ENCODE measurements around the gene SNX14. TPM values are rescaled to one million over a fixed set of nuclear protein-coding genes. Genes with fewer than 3 reads are reported as not detected.
"Not testable (repeated sequence)": the region's sequence is repeated elsewhere in the genome, so short reads cannot be mapped to it uniquely, and the experiment has no call there.

SNX14 gene
- polyA plus RNA-seq, 1 of the 3 experiments (the other 2 are of a cell fraction) = 40.4 TPM

DNA sequence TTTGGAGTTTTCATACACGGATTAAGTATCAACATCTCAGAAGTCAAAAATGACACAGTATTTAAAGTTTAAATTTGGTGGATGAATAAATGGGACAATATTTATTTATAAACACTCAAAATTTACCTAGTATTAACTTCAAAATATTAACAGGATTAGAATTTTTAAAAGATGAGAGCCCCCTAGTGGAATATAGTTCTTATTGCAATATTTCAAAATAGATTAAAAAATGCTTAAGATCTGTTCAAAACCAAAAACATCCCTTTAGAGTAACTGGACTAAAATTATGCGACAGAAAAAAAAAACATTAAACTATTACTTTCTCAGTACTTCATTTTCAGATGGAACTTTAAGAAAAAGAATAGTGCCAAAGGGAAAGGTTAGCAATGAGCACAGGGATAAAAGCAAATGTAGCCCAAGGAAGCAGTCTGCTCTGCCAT lies 56.6 kb downstream of the SNX14 start:
- Histone ChIP-seq H3K27ac (ENCODE audit: low read depth in 2 of 2, low read length in 1 of 2) (peak overlapping the region in 1 of 2 experiments; percentile 20; a peak in 1 of 4 replicates), H3K27me3 (ENCODE audit: insufficient read depth) (no peaks in the 10 kb centered on the region), H3F3A (replicated peaks; ENCODE audit: insufficient read depth) (peaks cover 11% of the 10 kb centered on the region), H3K4me3 (ENCODE audit: low read depth in 2 of 2, low read length in 1 of 2) (no peak overlapping the region; a peak in 1 of 4 replicates), H3K4me1 (ENCODE audit: control insufficient read depth in 1 of 2, insufficient read depth in 2 of 2, low read depth in 1 of 2, low read length in 1 of 2) (no peaks in the 10 kb centered on the region), H2AFZ (ENCODE audit: low read depth) (no peak overlapping the region), H3K36me3 (replicated peaks in 1 of 2; ENCODE audit: control insufficient read depth in 1 of 2, insufficient read depth in 2 of 2, low read length in 1 of 2) (peaks cover 49 to 58% of the 10 kb centered on the region in 2 experiments), H3K9me3 (no peaks in the 10 kb centered on the region), H3K9ac (no peak overlapping the region), H4K20me1 (ENCODE audit: insufficient read depth) (no peaks in the 10 kb centered on the region), H3K79me2 (ENCODE audit: insufficient read depth) (peaks cover 7% of the 10 kb centered on the region; the same call in 1 of the 2 replicates), H3K4me2 (no peak overlapping the region), H3K9me2 (no peaks in the 10 kb centered on the region)
- 23% methylated on average over 2 of the region's 2 CpGs for WGBS (ENCODE audit: low lambda C conversion rate)
- CTCF ChIA-PET = interaction anchor here (0.5 to 3.0 kb wide), 42 partner anchors 9 to 1185 kb away, joined by 3 to 31 read pairs (median 4); partner anchors contain the start of genes NT5E and SNX14
- peak; percentile 18; the same call in 1 of the 2 replicates for TF ChIP-seq RAD21 (IDR thresholded peaks at IDR 0.05; ENCODE audit: low read length)
- TF ChIP-seq, protein P1, sequence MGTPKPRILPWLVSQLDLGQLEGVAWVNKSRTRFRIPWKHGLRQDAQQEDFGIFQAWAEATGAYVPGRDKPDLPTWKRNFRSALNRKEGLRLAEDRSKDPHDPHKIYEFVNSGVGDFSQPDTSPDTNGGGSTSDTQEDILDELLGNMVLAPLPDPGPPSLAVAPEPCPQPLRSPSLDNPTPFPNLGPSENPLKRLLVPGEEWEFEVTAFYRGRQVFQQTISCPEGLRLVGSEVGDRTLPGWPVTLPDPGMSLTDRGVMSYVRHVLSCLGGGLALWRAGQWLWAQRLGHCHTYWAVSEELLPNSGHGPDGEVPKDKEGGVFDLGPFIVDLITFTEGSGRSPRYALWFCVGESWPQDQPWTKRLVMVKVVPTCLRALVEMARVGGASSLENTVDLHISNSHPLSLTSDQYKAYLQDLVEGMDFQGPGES (IDR thresholded peaks at IDR 0.05; ENCODE audit: low read depth, low read length) = no peak
- TF ChIP-seq TCF12 (IDR thresholded peaks at IDR 0.05) = no peak
- TF ChIP-seq, protein P2, sequence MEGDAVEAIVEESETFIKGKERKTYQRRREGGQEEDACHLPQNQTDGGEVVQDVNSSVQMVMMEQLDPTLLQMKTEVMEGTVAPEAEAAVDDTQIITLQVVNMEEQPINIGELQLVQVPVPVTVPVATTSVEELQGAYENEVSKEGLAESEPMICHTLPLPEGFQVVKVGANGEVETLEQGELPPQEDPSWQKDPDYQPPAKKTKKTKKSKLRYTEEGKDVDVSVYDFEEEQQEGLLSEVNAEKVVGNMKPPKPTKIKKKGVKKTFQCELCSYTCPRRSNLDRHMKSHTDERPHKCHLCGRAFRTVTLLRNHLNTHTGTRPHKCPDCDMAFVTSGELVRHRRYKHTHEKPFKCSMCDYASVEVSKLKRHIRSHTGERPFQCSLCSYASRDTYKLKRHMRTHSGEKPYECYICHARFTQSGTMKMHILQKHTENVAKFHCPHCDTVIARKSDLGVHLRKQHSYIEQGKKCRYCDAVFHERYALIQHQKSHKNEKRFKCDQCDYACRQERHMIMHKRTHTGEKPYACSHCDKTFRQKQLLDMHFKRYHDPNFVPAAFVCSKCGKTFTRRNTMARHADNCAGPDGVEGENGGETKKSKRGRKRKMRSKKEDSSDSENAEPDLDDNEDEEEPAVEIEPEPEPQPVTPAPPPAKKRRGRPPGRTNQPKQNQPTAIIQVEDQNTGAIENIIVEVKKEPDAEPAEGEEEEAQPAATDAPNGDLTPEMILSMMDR (IDR thresholded peaks at IDR 0.05) = peak; percentile 85
- peak; percentile 14 for DNase-seq
- POLR2A ChIA-PET = no interaction called here

DNA sequence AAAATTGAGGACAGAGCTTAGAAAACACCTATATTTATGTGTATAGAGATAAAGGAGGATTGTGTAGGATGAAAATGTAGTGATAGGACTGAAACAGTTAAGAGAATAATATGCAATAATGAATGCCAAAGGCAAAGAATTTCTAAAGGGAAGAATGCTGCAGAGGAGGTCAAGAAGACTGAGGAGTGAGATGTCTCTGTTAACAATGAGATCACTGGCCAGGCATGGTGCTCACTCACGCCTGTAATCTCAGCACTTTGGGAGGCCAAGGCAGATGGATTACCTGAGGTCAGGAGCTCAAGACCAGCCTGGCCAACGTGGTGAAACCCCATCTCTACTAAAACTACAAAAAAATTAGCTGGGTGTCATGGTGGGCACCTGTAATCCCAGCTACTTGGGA lies 69.4 kb downstream of the SNX14 start:
- H3K9ac ChIP-seq; DNase-seq; POLR2A ChIA-PET; H3K4me1 ChIP-seq (ENCODE audit: control insufficient read depth in 1 of 2, insufficient read depth in 2 of 2, low read depth in 1 of 2, low read length in 1 of 2); H3K4me3 ChIP-seq (ENCODE audit: low read depth in 2 of 2, low read length in 1 of 2); H3F3A ChIP-seq (replicated peaks; ENCODE audit: insufficient read depth); H3K27me3 ChIP-seq (ENCODE audit: insufficient read depth); H3K27ac ChIP-seq (ENCODE audit: low read depth in 2 of 2, low read length in 1 of 2); H4K20me1 ChIP-seq (ENCODE audit: insufficient read depth); H3K9me2 ChIP-seq; H3K79me2 ChIP-seq (ENCODE audit: insufficient read depth); H3K4me2 ChIP-seq; H3K9me3 ChIP-seq; H2AFZ ChIP-seq (ENCODE audit: low read depth): not testable (repeated sequence)
- H3K36me3 ChIP-seq (replicated peaks in 1 of 2; ENCODE audit: control insufficient read depth in 1 of 2, insufficient read depth in 2 of 2, low read length in 1 of 2) = peaks cover 44 to 82% of the 10 kb centered on the region in 2 experiments
- CTCF ChIA-PET = interaction anchor here (1.6 to 4.1 kb wide), 2 partner anchors 12 to 169 kb away, joined by 4 to 31 read pairs; no protein-coding TSS in a partner anchor
- 81% methylated on average over 2 of the region's 2 CpGs for WGBS (ENCODE audit: low lambda C conversion rate)

DNA sequence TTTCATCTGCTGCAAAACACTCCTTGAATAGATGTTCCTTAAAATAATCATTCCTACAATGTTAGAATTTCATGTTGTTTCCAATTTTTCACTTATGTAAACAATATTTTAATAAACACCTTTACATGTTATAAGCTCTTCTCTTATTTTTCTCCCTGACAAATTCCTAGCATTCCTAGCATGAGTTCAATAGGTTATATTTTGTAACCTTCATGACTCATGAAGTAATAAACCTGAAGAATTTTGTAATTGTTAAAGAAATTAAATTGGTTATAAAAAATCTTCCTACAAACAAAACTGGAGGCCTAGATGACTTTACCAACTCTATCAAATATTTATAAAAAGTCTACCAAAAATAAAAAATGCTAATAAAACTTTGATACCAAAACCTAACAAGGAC lies 77.5 kb downstream of the SNX14 start:
- H3K79me2 ChIP-seq (ENCODE audit: insufficient read depth) = no peaks in the 10 kb centered on the region
- ChIA-PET CTCF (no interaction called here), POLR2A (interaction anchor here (0.7 kb wide), 1 partner anchor 162 kb away, joined by 5 read pairs; no protein-coding TSS in a partner anchor)
- H3K27ac ChIP-seq (ENCODE audit: low read depth in 2 of 2, low read length in 1 of 2) = no peak overlapping the region
- H3K9me2 ChIP-seq = no peaks in the 10 kb centered on the region
- no peak overlapping the region for H3K4me3 ChIP-seq (ENCODE audit: low read depth in 2 of 2, low read length in 1 of 2)
- DNase-seq = no peak
- no peak overlapping the region for H2AFZ ChIP-seq (ENCODE audit: low read depth)
- H3K27me3 ChIP-seq (ENCODE audit: insufficient read depth) = no peaks in the 10 kb centered on the region
- no peak overlapping the region for H3K9ac ChIP-seq
- H3K36me3 ChIP-seq (replicated peaks in 1 of 2; ENCODE audit: control insufficient read depth in 1 of 2, insufficient read depth in 2 of 2, low read length in 1 of 2) = peaks cover 59 to 77% of the 10 kb centered on the region in 2 experiments
- H3K4me2 ChIP-seq = no peak overlapping the region
- no peaks in the 10 kb centered on the region for H3K9me3 ChIP-seq
- no peaks in the 10 kb centered on the region; a peak in 1 of 4 replicates for H3K4me1 ChIP-seq (ENCODE audit: control insufficient read depth in 1 of 2, insufficient read depth in 2 of 2, low read depth in 1 of 2, low read length in 1 of 2)
- no peaks in the 10 kb centered on the region for H4K20me1 ChIP-seq (ENCODE audit: insufficient read depth)
- H3F3A ChIP-seq (replicated peaks; ENCODE audit: insufficient read depth) = peaks cover 7% of the 10 kb centered on the region
- TF ChIP-seq MEF2A (IDR thresholded peaks at IDR 0.05; ENCODE audit: borderline replicate concordance, low read depth) = no peak
- no peak for TF ChIP-seq MXI1 (IDR thresholded peaks at IDR 0.05; ENCODE audit: low read depth, low read length)
- TF ChIP-seq, protein P3, sequence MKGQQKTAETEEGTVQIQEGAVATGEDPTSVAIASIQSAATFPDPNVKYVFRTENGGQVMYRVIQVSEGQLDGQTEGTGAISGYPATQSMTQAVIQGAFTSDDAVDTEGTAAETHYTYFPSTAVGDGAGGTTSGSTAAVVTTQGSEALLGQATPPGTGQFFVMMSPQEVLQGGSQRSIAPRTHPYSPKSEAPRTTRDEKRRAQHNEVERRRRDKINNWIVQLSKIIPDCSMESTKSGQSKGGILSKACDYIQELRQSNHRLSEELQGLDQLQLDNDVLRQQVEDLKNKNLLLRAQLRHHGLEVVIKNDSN (IDR thresholded peaks at IDR 0.05; ENCODE audit: borderline replicate concordance, low read depth) = no peak
- no peak for TF ChIP-seq CHD2 (IDR thresholded peaks at IDR 0.05; ENCODE audit: low read length, partially characterized antibody)
- TF ChIP-seq SIN3A (IDR thresholded peaks at IDR 0.05; ENCODE audit: borderline replicate concordance, low read depth, low read length) = no peak
- TF ChIP-seq RXRA (IDR thresholded peaks at IDR 0.05; ENCODE audit: borderline replicate concordance, low read depth) = no peak
- TF ChIP-seq RCOR1 (IDR thresholded peaks at IDR 0.05; ENCODE audit: low read length) = no peak
- no peak for TF ChIP-seq NFIC (IDR thresholded peaks at IDR 0.05; ENCODE audit: borderline replicate concordance)
- TF ChIP-seq, protein P1 (IDR thresholded peaks at IDR 0.05; ENCODE audit: low read depth, low read length) = no peak
- TF ChIP-seq, protein P4, sequence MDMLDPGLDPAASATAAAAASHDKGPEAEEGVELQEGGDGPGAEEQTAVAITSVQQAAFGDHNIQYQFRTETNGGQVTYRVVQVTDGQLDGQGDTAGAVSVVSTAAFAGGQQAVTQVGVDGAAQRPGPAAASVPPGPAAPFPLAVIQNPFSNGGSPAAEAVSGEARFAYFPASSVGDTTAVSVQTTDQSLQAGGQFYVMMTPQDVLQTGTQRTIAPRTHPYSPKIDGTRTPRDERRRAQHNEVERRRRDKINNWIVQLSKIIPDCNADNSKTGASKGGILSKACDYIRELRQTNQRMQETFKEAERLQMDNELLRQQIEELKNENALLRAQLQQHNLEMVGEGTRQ (IDR thresholded peaks at IDR 0.05; ENCODE audit: borderline replicate concordance, low read depth, low read length) = no peak
- TF ChIP-seq RAD21 (IDR thresholded peaks at IDR 0.05; ENCODE audit: low read length) = no peak

Data from SK-N-SH (cell line).